ENCODE data around the gene TSPAN5. TPM values are rescaled to one million over a fixed set of nuclear protein-coding genes. Genes with fewer than 3 reads are reported as not detected.

Gene TSPAN5
- total and polyA plus RNA-seq, 2 donors from 2014 or later, result 6.8 to 13.8 TPM

DNA sequence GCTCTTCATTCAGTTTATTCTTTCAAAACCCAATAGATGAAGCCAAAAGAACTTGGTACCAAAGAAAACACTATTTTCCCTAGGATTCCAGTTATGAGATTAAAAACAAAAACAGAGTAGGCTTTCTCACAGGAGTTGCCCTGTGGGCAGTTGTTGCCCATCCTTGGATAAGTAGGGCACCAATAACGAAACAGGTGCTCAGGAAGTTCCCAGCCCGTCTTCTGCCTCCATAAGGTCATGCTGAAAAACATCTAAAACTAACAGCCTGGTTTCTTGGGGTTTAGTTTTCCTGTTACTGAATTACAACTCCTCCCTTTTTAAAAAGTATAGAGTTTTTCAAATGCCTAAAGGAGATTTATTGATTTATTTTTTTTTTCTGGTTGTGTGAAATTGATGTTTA, 14.7 kb downstream of the TSPAN5 start:
- Histone ChIP-seq H3K9ac (ENCODE audit: low read length in 3 of 3) (no peak overlapping the region), H3K27ac (ENCODE audit: low read depth in 2 of 2, low read length in 2 of 2) (no peak overlapping the region), H3K36me3 (ENCODE audit: control insufficient read depth in 2 of 3, insufficient read depth in 3 of 3, low read length in 3 of 3) (no peaks in the 10 kb centered on the region), H3K9me3 (ENCODE audit: control insufficient read depth in 2 of 3, insufficient read depth in 1 of 3, low read length in 3 of 3) (no peaks in the 10 kb centered on the region), H3K4me1 (ENCODE audit: control insufficient read depth in 2 of 3, insufficient read depth in 2 of 3, low read depth in 1 of 3, low read length in 3 of 3) (peaks cover 0 to 2% (median 0%) of the 10 kb centered on the region in 3 donors), H3K4me3 (ENCODE audit: low read length in 3 of 3) (no peak overlapping the region), H3K27me3 (ENCODE audit: control insufficient read depth, insufficient read depth, low read length) (no peaks in the 10 kb centered on the region)
- TF ChIP-seq, protein P1, sequence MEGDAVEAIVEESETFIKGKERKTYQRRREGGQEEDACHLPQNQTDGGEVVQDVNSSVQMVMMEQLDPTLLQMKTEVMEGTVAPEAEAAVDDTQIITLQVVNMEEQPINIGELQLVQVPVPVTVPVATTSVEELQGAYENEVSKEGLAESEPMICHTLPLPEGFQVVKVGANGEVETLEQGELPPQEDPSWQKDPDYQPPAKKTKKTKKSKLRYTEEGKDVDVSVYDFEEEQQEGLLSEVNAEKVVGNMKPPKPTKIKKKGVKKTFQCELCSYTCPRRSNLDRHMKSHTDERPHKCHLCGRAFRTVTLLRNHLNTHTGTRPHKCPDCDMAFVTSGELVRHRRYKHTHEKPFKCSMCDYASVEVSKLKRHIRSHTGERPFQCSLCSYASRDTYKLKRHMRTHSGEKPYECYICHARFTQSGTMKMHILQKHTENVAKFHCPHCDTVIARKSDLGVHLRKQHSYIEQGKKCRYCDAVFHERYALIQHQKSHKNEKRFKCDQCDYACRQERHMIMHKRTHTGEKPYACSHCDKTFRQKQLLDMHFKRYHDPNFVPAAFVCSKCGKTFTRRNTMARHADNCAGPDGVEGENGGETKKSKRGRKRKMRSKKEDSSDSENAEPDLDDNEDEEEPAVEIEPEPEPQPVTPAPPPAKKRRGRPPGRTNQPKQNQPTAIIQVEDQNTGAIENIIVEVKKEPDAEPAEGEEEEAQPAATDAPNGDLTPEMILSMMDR (IDR thresholded peaks at IDR 0.05; ENCODE audit: borderline replicate concordance, extremely low read depth, insufficient read depth), result no peak
- FAIRE-seq, result no peak
- intact Hi-C loops (cut with DNase I), result no loop called here
- no peak for DNase-seq

DNA sequence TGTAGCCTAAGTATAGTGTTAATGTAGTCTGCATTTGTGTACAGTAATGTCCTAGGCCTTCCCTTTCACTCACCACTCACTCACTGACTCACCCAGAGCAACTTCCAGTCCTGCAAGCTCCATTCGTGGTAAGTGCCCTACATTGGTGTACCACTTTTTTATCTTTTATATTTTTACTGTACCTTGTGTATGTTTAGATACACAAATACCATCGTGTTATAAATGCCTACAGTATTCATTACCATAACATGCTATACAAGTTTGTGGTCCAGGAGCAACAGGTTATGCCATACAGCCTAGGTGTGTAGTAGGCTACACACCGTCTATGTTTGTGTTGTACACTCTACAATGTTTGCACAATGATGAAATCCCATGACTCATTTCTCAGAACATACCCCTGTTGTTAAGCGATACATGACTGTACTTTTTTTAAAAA, 15.4 kb downstream of the TSPAN5 start:
- TF ChIP-seq, protein P1 (IDR thresholded peaks at IDR 0.05; ENCODE audit: borderline replicate concordance, extremely low read depth, insufficient read depth), result no peak
- intact Hi-C loops (cut with DNase I), result no loop called here
- Histone ChIP-seq H3K27ac (ENCODE audit: low read depth in 2 of 2, low read length in 2 of 2) (no peak overlapping the region), H3K9ac (ENCODE audit: low read length in 3 of 3) (no peak overlapping the region), H3K9me3 (ENCODE audit: control insufficient read depth in 2 of 3, insufficient read depth in 1 of 3, low read length in 3 of 3) (no peaks in the 10 kb centered on the region), H3K27me3 (ENCODE audit: control insufficient read depth, insufficient read depth, low read length) (no peaks in the 10 kb centered on the region), H3K4me1 (ENCODE audit: control insufficient read depth in 2 of 3, insufficient read depth in 2 of 3, low read depth in 1 of 3, low read length in 3 of 3) (peaks cover 0 to 2% (median 0%) of the 10 kb centered on the region in 3 donors), H3K4me3 (ENCODE audit: low read length in 3 of 3) (no peak overlapping the region), H3K36me3 (ENCODE audit: control insufficient read depth in 2 of 3, insufficient read depth in 3 of 3, low read length in 3 of 3) (no peaks in the 10 kb centered on the region)
- DNase-seq (no peak), FAIRE-seq (no peak)

DNA sequence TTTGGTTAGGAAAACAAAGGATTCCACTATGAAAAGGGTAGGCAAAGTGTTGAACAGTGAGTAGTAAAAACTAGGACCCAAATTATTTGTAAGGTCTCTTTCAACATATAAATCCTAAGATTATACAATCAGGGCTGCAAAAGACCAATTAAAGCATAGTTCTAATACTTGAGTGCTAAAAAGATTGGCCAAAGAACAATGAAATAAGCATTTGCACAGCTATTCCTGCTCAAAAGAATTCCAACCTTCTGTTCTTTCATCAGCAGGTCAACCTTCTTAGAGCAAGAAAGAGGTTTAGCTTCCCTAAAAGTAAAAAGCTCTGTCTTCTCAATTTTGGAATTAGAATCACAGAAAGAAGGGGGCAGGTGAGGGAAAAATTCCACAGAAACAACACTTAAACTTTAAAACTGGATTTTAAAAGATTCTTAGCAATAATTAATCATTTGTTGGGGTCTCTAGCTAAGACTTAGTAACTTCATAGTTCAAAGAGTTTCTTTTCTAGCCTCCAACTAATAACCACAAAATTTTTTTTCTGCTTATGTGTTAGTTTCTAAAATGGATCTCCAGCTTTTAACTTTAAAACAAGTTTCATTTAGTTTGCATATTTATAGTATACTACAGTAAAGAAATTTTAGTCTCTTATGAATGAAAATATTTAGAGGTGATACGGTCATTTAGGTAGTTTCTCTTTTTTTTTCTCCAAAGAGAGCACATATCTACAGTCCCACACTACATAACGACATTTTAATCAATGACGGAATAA, 16.3 kb downstream of the TSPAN5 start:
- Histone ChIP-seq H3K9me3 (ENCODE audit: control insufficient read depth in 2 of 3, insufficient read depth in 1 of 3, low read length in 3 of 3) (no peaks in the 10 kb centered on the region), H3K9ac (ENCODE audit: low read length in 3 of 3) (no peak overlapping the region), H3K4me3 (ENCODE audit: low read length in 3 of 3) (no peak overlapping the region), H3K27ac (ENCODE audit: low read depth in 2 of 2, low read length in 2 of 2) (no peak overlapping the region), H3K36me3 (ENCODE audit: control insufficient read depth in 2 of 3, insufficient read depth in 3 of 3, low read length in 3 of 3) (no peaks in the 10 kb centered on the region), H3K27me3 (ENCODE audit: control insufficient read depth, insufficient read depth, low read length) (no peaks in the 10 kb centered on the region), H3K4me1 (ENCODE audit: control insufficient read depth in 2 of 3, insufficient read depth in 2 of 3, low read depth in 1 of 3, low read length in 3 of 3) (peaks cover 0 to 2% (median 0%) of the 10 kb centered on the region in 3 donors)
- intact Hi-C loops (cut with DNase I), result no loop called here
- DNase-seq, result no peak
- TF ChIP-seq, protein P1 (IDR thresholded peaks at IDR 0.05; ENCODE audit: borderline replicate concordance, extremely low read depth, insufficient read depth), result no peak
- FAIRE-seq, result no peak
